ENCODE data around the gene ANKRD40CL.

GRCh38 chr17:50719924-50720794, 47.2 kb downstream of the ANKRD40CL start:
- TF ChIP-seq CHD2 (IDR thresholded peaks at IDR 0.05; ENCODE audit: low read length, partially characterized antibody) (no peak), ELF1 (IDR thresholded peaks at IDR 0.05) (no peak), SIN3A (IDR thresholded peaks at IDR 0.05; ENCODE audit: borderline replicate concordance, low read depth, low read length) (no peak), EZH2phosphoT487 (IDR thresholded peaks at IDR 0.05; ENCODE audit: borderline replicate concordance, low read depth) (no peak), FOXM1 (IDR thresholded peaks at IDR 0.05; ENCODE audit: low read depth) (no peak), TAF1 (IDR thresholded peaks at IDR 0.05; ENCODE audit: borderline replicate concordance, low read depth, low read length) (no peak), RAD21 (IDR thresholded peaks at IDR 0.05; ENCODE audit: low read length) (no peak), IRF3 (IDR thresholded peaks at IDR 0.05; ENCODE audit: low read depth, low read length) (no peak), RFX5 (IDR thresholded peaks at IDR 0.05; ENCODE audit: low read length) (no peak), FOSL2 (IDR thresholded peaks at IDR 0.05; ENCODE audit: borderline replicate concordance, low read depth) (no peak), EP300 (IDR thresholded peaks at IDR 0.05; ENCODE audit: borderline replicate concordance in 1 of 2, low read depth in 1 of 2, low read length in 1 of 2) (no peak)
- TF ChIP-seq, protein P1, sequence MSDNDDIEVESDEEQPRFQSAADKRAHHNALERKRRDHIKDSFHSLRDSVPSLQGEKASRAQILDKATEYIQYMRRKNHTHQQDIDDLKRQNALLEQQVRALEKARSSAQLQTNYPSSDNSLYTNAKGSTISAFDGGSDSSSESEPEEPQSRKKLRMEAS (IDR thresholded peaks at IDR 0.05; ENCODE audit: low read depth) = no peak
- TF ChIP-seq, protein P2, sequence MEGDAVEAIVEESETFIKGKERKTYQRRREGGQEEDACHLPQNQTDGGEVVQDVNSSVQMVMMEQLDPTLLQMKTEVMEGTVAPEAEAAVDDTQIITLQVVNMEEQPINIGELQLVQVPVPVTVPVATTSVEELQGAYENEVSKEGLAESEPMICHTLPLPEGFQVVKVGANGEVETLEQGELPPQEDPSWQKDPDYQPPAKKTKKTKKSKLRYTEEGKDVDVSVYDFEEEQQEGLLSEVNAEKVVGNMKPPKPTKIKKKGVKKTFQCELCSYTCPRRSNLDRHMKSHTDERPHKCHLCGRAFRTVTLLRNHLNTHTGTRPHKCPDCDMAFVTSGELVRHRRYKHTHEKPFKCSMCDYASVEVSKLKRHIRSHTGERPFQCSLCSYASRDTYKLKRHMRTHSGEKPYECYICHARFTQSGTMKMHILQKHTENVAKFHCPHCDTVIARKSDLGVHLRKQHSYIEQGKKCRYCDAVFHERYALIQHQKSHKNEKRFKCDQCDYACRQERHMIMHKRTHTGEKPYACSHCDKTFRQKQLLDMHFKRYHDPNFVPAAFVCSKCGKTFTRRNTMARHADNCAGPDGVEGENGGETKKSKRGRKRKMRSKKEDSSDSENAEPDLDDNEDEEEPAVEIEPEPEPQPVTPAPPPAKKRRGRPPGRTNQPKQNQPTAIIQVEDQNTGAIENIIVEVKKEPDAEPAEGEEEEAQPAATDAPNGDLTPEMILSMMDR (IDR thresholded peaks at IDR 0.05) = no peak
